Measurements from ENCODE around the gene RPL10A.

Gene RPL10A

DNA sequence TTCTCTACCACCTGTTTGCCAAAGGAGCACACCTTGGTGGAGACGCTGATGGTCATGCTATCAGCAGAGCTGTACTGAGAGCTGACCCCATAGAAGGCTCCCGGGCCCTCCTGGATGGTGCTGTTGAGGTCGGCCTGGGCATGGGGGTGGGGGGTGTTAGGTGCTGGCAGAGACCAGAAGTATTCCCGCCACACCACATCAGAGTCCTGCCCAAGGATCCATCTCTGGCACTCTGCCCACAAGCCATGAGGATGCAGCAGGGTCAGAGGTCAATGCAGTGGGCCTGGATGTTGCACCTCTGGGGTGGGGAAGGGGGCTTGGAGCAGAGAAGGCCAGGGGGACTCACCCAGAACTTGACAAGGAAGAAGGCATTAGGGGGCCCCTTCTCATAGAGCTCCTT is 7.4 kb downstream of the RPL10A start:
- DNase-seq (ENCODE audit: low read depth in 2 of 2): no peak

DNA sequence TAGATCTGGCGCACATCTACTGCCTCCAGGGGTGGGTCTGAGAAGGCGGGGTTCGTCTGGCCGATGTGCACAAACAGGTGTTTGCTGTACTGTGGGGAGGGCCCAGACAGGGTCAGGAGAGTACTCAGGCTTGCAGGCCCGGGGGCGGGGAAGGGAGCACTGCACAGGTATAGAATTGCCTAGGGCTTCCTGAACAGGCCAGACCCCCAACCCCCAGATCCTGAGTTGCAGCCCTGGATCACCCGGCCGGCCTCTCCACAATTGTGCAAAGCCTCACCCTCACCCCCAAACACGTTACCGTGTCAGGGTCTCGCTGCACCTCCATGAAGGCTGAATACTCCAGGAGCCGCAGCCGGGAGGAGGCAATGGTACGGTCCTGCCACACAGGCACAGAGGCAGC is 7.8 kb downstream of the RPL10A start:
- DNase-seq (ENCODE audit: low read depth in 2 of 2): no peak

DNA sequence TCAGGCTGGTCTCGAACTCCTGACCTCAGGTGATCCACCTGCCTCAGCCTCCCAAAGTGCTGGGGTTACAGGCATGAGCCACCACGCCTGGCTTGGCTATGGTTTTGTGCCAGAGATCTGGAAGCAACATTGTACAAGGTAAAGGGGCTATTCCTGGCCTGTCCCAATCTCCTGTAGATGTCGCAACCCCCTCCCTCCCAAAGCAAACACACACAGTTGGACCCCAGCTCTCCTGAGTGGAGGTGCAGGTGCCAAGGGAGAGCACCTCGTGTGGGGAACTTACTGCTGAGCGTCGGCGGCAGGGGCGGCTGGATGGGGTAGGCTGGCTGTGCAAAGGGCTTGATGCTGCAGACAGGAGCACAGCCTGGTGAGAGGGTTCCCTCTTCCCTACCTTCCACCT is 8.8 kb downstream of the RPL10A start:
- no peak for DNase-seq (ENCODE audit: low read depth in 2 of 2)

DNA sequence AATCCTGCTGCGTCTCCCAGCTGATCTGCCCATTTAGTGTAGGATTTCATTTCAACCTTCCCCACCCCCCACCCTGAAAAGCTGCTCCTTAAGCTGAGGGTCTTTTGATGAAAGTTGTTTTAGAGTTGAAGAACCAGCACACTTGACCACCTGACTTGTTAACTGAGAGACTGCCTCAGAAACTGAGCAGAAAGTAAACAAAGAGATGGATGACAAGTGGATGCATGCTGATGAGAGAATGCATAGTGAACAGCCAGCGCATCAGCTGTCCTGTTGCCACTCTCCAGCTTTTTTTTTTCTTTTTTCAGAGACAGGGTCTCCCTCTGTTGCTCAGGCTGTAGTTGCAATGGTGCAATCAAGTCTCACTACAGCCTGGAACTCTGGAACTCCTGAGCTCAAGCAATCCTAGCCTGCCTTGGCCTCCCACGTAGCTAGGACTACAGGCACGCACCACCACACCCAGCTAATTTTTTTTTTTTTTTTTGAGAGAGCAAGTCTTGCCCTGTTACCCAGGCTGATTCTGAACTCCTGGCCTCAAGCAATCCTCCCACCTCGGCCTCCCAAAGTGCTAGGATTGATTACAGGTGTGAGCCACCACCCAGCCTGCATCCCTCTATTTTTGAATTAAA is 9.5 kb downstream of the RPL10A start:
- no peak for DNase-seq (ENCODE audit: low read depth in 2 of 2)

DNA sequence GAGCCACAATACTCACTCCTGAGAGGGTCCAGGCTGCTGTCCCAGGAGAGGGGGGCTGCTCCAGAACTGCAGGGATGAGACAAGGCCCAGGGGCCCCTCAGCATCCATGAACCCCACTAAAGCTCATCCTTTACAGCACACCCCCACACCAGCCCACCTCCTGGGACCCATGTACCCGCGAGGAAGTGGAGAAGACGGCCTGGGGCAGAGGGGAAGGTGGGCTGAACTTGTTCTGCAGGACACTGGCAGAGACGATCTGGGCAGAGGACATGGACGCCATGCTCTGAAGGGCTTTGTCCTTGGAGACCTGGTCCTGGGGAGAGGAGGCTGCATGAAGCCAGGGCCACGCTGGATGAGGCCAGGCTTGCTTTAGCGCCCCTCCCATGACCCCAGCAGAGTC is 10.1 kb downstream of the RPL10A start:
- DNase-seq (ENCODE audit: low read depth in 2 of 2): no peak

DNA sequence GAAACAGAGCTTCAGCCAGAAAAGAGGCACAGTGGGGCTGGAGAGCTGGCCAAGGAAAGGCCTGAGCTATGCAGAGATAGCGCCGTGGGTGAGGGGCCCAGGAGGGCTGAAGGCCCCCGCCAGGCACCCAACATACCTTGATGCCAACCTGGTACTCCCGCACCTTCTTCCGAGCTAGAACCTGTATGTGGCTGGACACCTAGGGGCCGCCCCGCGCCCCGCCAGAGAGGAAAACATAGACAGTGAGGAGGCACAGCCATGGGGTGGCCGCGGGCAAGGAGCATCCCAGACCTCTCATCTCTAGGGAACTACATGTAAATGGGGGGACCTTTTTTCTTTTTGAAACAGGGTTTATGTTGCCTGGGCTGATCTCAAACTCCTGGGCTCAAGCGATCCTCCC is 12.0 kb downstream of the RPL10A start:
- no peak for DNase-seq (ENCODE audit: low read depth in 2 of 2)

DNA sequence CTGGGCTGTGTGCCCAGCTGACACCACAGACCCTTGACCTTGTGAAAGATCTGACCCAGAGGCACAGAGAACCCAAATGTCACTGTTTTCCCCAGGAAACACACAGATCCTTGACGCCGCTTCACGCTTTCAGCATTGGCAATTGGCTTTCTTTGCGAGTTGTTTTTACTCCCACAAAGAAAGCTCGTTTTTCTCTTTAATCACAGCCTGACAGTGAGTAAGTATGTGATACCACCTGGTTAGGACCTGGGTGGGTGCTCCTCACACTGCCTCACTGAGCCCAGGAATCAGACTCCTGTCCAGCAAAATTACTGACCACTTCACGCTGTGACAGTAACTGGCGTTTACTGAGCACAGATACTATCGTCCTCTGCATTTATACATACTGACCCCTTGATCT is 13.0 kb downstream of the RPL10A start:
- DNase-seq (ENCODE audit: low read depth in 2 of 2): no peak

DNA sequence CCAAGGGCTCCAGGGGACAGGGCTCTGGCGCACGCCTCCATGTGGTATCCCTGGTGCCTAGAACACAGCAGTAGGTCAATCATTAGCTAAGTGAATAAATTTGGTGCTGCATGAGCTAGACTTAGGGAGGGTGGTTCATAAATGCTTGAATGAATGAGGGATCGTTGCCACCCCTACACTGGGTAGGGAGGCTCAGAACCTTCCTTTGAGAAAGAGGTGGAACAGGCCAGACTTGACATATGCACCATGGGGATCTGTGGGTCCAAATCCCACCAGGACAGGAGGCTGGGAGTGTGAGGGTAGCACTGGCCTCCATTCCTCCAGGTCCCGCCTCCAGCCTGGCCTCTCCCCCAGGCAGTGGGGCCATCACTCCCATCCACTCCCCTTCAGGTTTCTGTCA is 14.9 kb downstream of the RPL10A start:
- DNase-seq (ENCODE audit: low read depth in 2 of 2): no peak

DNA sequence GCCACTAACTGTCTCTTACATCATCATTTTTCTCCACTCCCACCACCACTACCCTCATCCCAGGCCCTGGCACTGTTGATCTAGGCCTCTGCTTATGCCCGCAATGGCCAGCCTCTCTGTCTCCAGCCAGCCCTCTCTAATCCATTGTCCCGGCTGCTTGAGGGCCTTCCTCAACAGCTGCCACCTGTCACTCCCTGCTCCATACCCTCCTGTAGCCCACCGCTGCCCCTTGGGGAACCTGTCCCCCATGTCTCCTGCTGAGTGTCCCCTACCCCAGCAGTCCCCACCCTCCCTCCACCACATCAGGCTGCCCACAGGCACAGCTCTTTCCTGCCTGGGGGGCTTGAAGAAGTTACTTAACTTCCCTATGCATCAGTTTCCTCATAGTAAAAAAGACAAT is 15.3 kb downstream of the RPL10A start:
- no peak for DNase-seq (ENCODE audit: low read depth in 2 of 2)

DNA sequence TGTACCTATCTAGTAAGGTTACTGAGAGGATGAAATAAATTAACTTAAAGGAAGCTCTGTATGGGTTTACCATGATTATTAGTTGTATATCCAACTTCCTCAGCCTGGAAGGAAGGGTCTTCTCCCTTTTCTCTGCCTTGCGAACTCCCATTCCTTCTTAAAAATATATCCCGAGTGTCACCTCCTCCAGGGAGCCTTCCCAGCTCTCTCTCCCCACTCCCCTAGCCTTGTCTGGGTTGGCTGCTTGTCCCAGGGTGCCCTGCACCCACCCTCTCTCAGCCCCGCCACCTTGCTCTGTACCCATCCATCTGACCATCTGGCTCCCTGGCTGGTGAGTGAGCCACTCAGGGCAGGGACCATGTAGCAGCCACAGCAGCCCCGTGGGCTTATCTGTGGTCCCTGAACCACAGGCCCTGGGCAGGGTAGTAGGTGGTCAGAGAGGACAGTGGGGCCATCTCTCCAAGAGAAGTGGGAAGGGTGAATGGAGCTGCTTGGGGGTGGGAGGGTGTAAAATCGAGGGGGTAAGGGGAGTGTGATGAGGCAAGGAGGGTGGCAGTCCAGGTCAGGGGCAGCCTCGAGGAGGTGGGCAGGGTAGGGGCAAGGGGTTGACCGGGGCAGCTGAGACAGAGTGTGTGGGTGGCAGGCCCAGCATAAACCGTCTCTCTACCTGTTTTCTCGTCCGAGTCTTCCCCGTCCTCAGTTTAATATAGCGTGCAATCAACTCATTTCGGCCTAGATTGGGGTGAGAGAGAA is 15.9 kb downstream of the RPL10A start:
- DNase-seq (ENCODE audit: low read depth in 2 of 2): no peak

DNA sequence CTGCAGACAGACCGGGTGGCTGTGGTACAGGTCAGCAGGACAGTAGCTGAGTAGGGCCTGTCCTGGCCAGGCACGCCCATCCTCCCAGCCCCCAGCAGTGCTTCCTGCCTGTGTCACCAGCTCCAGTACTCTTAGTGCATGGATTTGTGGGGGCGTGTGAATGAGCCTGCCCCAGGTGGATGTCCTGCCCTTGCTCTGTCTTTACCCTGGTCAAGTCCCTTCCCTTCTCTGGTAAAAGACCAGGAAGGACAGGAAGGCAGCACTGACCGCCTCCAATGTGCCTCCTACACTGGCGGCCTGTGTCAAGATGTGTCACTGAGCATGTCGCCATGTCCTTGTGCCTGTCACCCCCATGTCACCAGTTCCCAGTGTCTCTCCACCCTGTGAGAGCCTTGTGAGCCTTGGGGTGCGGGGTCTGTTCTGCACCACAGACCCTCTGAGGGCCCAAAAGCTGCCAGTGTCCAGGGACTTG is 16.8 kb downstream of the RPL10A start:
- no peak for DNase-seq (ENCODE audit: low read depth in 2 of 2)

DNA sequence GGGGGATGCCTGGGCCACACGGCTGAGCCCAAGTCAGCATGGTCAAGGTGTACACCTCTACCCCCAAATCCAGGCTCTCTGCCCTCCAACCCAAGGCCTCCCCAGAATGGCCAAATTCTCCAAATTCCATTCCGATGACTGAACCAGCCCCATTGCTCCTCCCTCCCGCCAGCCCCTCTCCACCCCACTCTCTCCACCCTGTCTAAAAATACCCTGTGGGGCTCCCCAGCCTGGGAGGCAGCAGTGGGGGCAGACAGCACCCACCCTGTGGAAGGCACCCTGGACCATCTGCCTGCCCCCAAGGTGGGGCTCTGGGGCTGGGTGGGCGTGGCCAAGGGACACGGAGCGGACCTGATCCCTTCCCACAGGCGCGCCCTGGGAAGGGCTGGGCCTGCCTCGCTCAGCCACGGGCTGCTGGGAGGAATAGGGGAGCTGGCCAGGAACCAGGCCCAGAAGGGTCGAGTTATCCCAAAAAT is 17.2 kb downstream of the RPL10A start:
- DNase-seq (ENCODE audit: low read depth in 2 of 2): no peak

DNA sequence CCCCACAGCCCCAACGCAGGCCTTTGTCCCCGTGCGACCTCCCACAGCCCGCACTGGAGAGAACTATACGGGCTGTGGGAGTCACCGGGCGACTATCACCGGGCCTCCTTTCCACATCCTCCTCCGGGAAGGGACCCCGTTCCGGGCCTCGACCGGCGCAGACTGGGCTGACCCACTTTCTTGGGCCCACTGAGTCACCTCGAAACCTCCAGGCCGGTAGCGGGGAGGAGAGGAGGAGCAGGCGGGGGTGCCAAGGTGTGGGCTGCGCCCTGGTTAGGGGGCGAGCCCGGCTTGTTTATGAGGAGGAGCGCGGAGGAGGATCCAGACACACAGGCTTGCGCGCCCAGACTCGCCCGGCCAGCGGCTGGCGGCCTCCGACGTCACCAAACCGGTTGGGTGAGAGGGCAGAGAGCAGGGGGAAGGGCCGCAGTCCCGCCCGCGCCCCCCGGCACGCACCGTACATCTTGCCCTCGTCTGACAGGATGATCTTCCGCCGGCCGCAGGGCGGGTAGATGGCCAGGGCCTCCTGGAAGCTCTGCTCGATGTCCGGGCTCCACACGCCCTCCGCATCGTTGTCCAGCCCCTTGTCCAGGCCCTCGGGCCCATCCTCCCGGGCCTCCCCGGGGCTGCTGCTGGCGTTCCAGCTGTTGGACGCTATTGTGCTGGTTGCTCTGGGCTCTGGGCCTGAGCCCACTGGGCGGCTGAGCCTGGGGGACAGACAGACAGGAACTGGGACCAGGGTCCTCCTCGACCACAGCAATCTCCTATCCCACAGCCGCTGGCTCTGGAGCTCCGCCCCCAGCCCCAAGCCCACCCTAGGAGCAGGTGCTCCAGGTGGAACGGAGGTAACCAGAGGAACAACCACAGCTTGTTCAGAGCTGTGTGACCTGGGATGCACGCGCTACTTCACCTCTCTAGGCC is 18.1 kb downstream of the RPL10A start:
- DNase-seq (ENCODE audit: low read depth in 2 of 2): no peak

DNA sequence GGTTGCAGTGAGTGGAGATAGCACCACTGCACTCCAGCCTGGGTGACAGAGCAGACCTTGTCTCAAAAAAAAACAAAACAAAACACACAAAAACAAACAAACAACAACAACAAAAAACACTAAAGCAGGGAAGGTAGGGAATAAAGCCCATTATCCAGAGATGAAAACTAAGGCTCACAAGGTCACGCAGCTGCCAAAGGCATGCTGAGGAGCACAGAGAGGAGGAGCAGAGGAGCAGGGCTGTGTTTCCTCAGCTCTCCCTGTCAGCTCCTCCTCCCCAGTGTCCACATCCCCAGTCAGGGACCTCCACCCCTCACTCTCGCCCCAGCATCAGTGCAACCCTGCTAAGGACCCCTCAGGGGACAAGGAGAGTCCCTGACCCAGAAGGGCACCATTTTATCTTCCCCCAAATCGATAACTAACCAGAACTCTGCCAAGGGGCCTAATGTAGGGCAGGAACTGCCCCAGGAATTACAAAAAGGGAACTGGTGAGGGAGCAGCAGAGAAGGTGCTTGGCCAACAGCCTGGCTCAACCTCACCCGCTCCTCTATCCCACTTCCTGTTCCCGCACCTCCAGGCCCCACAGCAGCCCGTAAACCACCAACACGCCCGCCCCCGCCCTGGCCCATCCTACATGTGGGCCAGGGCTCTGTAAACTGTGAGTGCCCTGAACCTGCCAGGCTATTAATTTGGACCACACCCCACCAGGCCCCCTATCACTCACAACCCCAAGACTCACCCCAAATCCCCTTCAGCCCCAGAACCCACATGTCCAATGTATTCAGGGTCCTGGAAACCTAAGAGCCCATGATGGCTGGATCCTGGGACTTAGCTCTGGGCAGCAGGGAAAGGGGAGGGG is 19.7 kb downstream of the RPL10A start:
- DNase-seq (ENCODE audit: low read depth in 2 of 2): no peak

DNA sequence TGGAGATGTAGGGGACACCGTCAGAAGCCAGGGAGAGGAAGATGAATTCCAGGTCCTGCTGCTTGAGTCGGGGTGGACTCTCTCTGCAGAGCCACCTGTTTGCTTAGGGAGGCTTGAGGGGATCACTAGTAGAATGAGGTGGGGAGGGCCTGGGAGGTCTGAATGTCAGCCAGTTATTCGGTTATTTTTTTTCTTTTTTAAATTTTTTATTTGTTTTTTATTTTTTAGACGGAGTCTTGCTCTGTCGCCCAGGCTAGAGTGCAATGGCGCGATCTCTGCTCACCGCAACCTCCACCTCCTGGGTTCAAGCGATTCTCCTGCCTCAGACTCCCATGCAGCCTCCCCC is 20.3 kb downstream of the RPL10A start:
- DNase-seq (ENCODE audit: low read depth in 2 of 2): no peak

DNA sequence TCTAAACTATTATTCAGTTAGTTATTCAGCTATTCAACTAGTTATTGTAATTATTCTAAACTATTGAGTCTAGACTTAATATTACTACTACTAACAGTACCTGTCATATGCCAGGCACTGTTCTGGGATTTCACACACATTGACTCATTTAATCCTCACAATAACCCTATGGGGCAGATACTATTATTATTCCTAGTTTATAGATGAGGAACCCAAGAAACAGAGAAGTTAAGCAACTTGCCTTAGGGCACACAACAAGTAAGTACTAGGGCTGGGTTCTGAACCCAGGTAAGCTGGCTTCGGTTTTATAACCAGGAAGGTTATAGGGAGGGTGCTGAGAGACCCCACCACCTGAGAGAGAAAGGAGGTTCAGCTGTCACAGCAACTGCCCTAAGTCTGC is 20.9 kb downstream of the RPL10A start:
- DNase-seq (ENCODE audit: low read depth in 2 of 2): no peak

DNA sequence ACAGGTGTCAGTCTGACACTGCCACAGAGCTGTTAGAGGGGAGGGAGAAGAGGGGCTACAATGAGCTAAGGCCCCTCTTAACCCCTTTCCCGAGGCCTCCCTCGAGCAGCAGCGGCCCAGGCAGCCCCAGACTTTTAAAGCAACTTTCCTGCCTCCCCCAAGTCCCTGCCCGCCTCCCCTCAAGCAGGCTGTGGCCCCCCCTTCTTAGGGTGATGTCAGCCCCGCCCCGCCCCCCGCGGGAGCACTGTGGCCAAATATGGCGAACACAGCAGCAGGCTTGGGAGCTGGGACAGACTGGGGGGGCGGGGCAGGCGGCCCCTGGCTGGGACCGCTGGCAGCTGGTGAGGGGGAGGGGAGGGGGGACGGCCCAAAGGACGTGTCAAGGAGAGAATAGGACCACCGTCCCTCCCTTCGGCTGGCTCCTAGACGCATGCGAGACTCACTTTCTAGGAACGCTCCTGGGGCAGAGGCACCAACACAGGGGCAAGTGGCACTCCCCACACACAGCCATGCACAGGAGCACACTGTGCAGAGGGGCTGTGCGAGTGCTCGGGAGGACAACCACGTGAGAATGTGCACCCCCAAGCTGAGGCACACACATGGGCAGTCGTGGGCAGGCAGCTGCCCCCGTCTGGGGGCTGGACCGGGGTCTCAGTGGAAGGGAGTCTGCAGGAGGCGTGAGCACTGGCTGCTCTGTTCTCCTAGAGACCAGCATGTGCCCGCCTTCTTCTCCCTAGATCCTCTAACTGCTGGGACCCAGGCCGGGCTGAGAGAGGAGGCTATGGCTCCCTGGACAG is 22.0 kb downstream of the RPL10A start:
- no peak for DNase-seq (ENCODE audit: low read depth in 2 of 2)

DNA sequence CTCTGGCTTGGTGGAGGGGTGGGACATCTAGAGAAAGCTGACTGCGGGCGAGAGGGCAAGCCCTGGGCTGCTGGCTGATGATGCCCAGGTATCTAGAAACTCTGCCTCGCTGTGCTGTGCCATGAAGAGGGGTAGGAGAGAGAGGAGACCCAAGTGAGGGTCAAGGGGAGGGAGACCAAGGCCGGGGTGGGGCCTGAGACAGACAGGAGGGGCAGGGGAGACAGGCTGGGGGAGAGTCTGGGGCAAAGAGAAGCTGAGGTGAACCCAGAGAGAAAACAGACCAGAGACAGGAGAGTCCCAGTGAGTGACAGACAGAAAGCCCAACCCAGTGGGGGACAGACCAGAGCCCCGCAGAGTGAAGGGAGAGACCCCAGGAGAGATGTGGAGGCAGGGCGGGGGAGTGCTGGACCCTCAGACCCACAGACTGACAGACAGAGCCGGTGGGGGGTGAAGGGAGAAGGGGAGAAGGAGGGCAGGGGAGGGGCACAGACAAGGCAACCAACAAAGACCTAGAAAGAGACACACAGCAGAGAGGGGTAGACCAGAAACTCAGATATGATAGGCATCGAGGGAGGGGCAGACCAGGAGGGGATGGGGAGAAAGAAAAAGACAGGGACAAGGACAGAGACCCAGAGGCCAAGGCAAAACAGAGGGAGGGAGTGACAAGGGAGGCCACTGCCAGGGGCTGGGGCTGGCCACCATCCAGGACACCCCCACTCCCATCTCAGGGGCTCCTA is 22.8 kb downstream of the RPL10A start:
- DNase-seq (ENCODE audit: low read depth in 2 of 2): no peak

DNA sequence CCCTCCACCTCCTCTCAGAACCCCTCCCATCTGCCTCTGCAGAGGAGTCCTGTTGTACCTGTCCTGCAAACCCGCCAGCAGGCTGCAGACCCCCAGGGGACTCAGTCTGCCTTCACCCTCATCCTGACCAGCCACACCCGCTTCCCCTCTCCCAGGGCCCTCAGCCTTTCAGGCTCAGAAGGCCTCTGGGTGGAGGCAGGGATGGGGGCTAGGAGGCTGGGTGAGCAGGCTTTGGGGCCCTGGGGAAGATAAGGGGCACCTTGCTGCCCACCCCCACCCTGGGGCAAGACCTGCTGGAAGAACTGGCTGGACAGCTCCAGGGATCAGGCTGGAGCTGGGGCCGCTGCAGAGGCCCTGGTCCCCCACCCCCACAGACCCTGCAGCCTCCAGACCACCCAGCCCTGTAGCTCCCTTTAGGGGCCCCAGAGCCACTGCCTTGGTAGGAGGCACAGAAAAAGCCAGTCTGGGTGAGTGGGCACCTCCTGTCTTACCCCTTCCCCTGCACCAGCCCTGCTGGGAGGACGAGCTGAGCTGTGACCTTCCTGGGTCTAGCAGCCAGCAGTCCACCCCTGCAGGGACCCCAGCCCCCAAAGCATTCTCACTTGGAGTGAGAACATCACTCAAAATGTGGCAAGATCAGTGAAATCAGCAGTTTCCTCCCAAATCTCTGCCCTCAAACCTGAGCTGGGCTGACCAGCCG is 23.5 kb downstream of the RPL10A start:
- DNase-seq (ENCODE audit: low read depth in 2 of 2): no peak

Data from stimulated activated CD4-positive, alpha-beta T cell treated with anti-CD3 and anti-CD28 coated beads, Interleukin-1b, Interleukin-23, amount 100 ng/mL, for 1 hour (primary cell).